Lower leg skin (tissue), 3 donors: ENCODE results near the gene SOX6.

ENCODE experiments used
- POLR2A ChIP-seq, 2 donors: fragments of 450-650 bp; IDR thresholded peaks; one replicate each; pipeline ENCODE4 v1.6.1; 2016 to 2017; ENCODE audit warnings: antibody characterized with exemption in 2 of 2, mild to moderate bottlenecking in 1 of 2, moderate library complexity in 1 of 2
- TF ChIP-seq, protein P1 (sequence below), 3 donors: fragments of 450-650 bp; IDR thresholded peaks; one replicate each; pipeline ENCODE4 v1.5.1; 2016; ENCODE audit warnings: antibody characterized with exemption in 3 of 3, mild to moderate bottlenecking in 3 of 3, moderate library complexity in 2 of 3

DNA sequence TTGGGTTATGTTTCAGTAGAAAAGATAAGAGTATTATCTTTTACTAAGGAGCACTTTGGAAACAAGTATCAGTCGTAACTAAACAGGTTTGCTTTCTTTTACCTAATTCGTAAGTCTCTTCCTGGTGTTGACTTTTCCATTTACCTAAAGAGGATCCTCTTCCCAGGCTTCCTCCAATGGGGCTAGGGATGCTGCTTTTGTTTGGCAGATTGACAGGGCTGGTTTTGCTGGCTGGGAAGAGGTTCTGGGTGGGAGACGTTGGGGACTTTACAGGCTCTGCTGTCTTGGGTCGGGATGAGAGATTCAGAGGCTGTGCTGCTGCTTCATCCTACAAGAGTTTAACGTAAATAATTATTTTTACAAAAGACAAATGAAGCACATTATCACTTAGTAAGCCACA, 306.7 kb downstream of the SOX6 start:
- TF ChIP-seq, protein P1, sequence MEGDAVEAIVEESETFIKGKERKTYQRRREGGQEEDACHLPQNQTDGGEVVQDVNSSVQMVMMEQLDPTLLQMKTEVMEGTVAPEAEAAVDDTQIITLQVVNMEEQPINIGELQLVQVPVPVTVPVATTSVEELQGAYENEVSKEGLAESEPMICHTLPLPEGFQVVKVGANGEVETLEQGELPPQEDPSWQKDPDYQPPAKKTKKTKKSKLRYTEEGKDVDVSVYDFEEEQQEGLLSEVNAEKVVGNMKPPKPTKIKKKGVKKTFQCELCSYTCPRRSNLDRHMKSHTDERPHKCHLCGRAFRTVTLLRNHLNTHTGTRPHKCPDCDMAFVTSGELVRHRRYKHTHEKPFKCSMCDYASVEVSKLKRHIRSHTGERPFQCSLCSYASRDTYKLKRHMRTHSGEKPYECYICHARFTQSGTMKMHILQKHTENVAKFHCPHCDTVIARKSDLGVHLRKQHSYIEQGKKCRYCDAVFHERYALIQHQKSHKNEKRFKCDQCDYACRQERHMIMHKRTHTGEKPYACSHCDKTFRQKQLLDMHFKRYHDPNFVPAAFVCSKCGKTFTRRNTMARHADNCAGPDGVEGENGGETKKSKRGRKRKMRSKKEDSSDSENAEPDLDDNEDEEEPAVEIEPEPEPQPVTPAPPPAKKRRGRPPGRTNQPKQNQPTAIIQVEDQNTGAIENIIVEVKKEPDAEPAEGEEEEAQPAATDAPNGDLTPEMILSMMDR (IDR thresholded peaks at IDR 0.05) = no peak
- TF ChIP-seq POLR2A (IDR thresholded peaks at IDR 0.05) = no peak
